Endodermal cell (in vitro differentiated cells): ENCODE data around the gene ABCB1. TPM values are rescaled to one million over a fixed set of nuclear protein-coding genes. Genes with fewer than 3 reads are reported as not detected.

ENCODE experiments used
- DNase-seq: peaks from one replicate; pipeline ENCODE4 v3.0.0-alpha.2; 2017
- H3K27ac ChIP-seq: 2 replicates; pipeline ENCODE4 v1.5.1; 2013; ENCODE audit warnings: mild to moderate bottlenecking, low read depth, low read length, moderate library complexity
- H3K27me3 ChIP-seq: 2 replicates; pipeline ENCODE4 v1.6.1; 2013; ENCODE audit warnings: mild to moderate bottlenecking, low read length, moderate library complexity; ENCODE audit not compliant: insufficient read depth, control insufficient read depth, poor library complexity, severe bottlenecking
- H3K36me3 ChIP-seq: 2 replicates; pipeline ENCODE4 v1.7.0; 2013; ENCODE audit warnings: mild to moderate bottlenecking, low read length, moderate library complexity; ENCODE audit not compliant: control insufficient read depth, insufficient read depth
- H3K4me1 ChIP-seq: one replicate; pipeline ENCODE4 v1.7.0; 2013; ENCODE audit warnings: low read length; ENCODE audit not compliant: control insufficient read depth, insufficient read depth
- H3K4me3 ChIP-seq: 2 replicates; pipeline ENCODE4 v1.5.1; 2013; ENCODE audit warnings: mild to moderate bottlenecking, low read length, moderate library complexity
- H3K9ac ChIP-seq: 2 replicates; pipeline ENCODE4 v1.6.1; 2013; ENCODE audit warnings: mild to moderate bottlenecking, low read length, moderate library complexity; ENCODE audit not compliant: poor library complexity, severe bottlenecking; ENCODE audit errors: extremely low read depth
- H3K9me3 ChIP-seq: 2 replicates; pipeline ENCODE4 v1.6.1; 2013; ENCODE audit warnings: mild to moderate bottlenecking, low read length, moderate library complexity; ENCODE audit not compliant: control insufficient read depth
- H3K27ac Mint-ChIP-seq: 2 replicates; pipeline ENCODE4 v1.8.0; 2020; ENCODE audit warnings: mixed read lengths
- H3K27me3 Mint-ChIP-seq: 2 replicates; pipeline ENCODE4 v1.8.0; 2021; ENCODE audit warnings: mild to moderate bottlenecking, mixed read lengths; ENCODE audit not compliant: insufficient read depth
- H3K36me3 Mint-ChIP-seq: 2 replicates; pipeline ENCODE4 v1.8.0; 2020; ENCODE audit warnings: low read depth, mixed read lengths
- H3K4me1 Mint-ChIP-seq: 2 replicates; pipeline ENCODE4 v1.8.0; 2020; ENCODE audit warnings: mixed read lengths
- H3K4me3 Mint-ChIP-seq: 2 replicates; pipeline ENCODE4 v1.8.0; 2020; ENCODE audit warnings: mild to moderate bottlenecking, moderate library complexity, mixed read lengths
- H3K9me3 Mint-ChIP-seq: 2 replicates; pipeline ENCODE4 v1.8.0; 2020; ENCODE audit warnings: mild to moderate bottlenecking, mixed read lengths
- WGBS, 2 experiments: methylation state at CpG; one replicate each; pipeline versions ENCODE4 v1.1.5 to v1.1.7; 2013; ENCODE audit warnings: missing lambda C conversion rate in 2 of 2, mixed read lengths in 1 of 2; ENCODE audit not compliant: insufficient coverage in 1 of 2, insufficient read length in 1 of 2; 5-methylcytosine and 5-hydroxymethylcytosine counted together
- total RNA-seq, 2 donors: library from RNA; stranded (reverse); fragmentation: NEBNext Ultra II Directional in 1 of 2; extraction: Animal tissue kit (Norgen Biotek cat#: 25700) in 1 of 2; gene quantifications; 2 replicates in 1 of 2; 3 replicates in 1 of 2; pipeline ENCODE4 v1.2.1, GENCODE V29; 2021
- TF ChIP-seq, protein P1 (sequence below): fragments of 200-600 bp; sonication (generic); conservative IDR thresholded peaks from 2 replicates; pipeline ENCODE4 v1.5.0; 2021; ENCODE audit warnings: antibody characterized with exemption, mild to moderate bottlenecking

Gene ABCB1
- total RNA-seq, 2 donors from 2014 or later, result 0.07 TPM; not detected in 1

DNA sequence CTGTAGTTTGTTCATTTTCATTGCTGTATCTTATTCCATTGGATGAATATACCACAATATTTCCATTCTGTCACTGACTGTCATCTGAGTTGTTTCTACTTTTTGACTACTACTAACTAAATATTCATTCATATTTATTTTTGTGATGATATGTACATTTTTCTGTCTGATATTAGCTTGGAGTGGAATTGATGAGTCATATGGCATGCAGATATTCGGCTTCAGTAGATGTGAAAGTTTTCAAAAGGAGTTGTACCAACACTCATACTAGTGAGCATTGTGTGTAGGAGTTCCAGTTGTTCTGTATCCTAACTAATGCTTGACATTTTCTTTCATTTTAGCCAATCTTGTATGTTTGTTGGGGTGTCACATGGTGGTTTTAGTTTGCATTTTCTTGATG, 35.2 kb upstream of the ABCB1 start:
- H3K27ac Mint-ChIP-seq, result no peak overlapping the region
- Histone ChIP-seq H3K9ac (no peak overlapping the region), H3K36me3 (no peaks in the 10 kb centered on the region), H3K4me1 (no peaks in the 10 kb centered on the region), H3K27ac (no peak overlapping the region), H3K9me3 (no peaks in the 10 kb centered on the region), H3K27me3 (peaks cover 2% of the 10 kb centered on the region), H3K4me3 (no peak overlapping the region)
- TF ChIP-seq, protein P1, sequence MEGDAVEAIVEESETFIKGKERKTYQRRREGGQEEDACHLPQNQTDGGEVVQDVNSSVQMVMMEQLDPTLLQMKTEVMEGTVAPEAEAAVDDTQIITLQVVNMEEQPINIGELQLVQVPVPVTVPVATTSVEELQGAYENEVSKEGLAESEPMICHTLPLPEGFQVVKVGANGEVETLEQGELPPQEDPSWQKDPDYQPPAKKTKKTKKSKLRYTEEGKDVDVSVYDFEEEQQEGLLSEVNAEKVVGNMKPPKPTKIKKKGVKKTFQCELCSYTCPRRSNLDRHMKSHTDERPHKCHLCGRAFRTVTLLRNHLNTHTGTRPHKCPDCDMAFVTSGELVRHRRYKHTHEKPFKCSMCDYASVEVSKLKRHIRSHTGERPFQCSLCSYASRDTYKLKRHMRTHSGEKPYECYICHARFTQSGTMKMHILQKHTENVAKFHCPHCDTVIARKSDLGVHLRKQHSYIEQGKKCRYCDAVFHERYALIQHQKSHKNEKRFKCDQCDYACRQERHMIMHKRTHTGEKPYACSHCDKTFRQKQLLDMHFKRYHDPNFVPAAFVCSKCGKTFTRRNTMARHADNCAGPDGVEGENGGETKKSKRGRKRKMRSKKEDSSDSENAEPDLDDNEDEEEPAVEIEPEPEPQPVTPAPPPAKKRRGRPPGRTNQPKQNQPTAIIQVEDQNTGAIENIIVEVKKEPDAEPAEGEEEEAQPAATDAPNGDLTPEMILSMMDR, result no peak
- 81 to 83% methylated on average over 1 of the region's 1 CpG for WGBS, 2 experiments
- H3K27me3 Mint-ChIP-seq, result peaks cover 1% of the 10 kb centered on the region
- H3K4me3 Mint-ChIP-seq, result no peak overlapping the region
- no peaks in the 10 kb centered on the region for H3K4me1 Mint-ChIP-seq
- no peaks in the 10 kb centered on the region for H3K36me3 Mint-ChIP-seq
- DNase-seq, result no peak
- H3K9me3 Mint-ChIP-seq, result no peaks in the 10 kb centered on the region

DNA sequence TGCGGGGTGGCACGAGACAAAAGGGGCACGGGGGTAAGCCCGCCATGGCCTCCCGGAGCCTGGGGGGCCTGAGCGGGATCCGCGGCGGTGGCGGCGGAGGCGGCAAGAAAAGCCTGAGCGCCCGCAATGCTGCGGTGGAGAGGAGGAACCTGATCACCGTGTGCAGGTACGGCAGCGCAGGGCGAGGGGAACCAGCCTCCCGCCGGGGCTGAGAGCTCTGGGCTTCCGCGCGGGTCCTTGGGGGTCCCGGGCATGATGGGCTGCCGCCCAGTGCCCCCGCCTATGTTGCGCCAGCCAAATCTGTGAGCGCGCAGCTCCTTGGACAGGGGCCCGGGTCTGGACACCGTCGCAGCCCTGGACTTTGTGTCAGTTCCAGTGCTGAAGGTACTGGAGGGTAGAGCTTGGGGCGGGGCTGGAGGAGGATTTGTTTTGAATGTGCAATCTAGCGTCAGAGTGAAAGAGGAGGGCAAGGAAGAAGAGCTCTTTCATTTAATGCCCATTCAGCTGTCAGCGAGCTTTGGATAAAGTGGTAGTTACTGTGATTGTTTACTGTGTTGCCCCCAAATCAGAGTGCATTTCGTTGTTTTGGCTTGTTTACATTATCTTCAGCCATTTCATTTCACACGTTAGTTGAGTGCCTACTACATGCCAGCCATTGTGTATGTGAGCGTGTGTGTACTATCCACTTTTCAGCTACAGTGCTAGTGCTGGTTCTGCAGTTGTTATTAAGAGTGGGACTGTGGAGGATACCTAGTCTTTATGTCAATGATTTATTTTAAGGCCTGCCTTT, 28.3 kb upstream of the ABCB1 start:
- Mint-ChIP-seq H3K36me3 (no peaks in the 10 kb centered on the region), H3K4me3 (peak overlapping the region; percentile 62), H3K27me3 (peaks cover 45% of the 10 kb centered on the region), H3K9me3 (no peaks in the 10 kb centered on the region), H3K27ac (no peak overlapping the region), H3K4me1 (peaks cover 5% of the 10 kb centered on the region)
- Histone ChIP-seq H3K9me3 (no peaks in the 10 kb centered on the region), H3K36me3 (no peaks in the 10 kb centered on the region), H3K27ac (no peak overlapping the region), H3K27me3 (peaks cover 39% of the 10 kb centered on the region), H3K9ac (no peak overlapping the region), H3K4me3 (peak overlapping the region; percentile 81), H3K4me1 (no peaks in the 10 kb centered on the region)
- peak; percentile 78 for DNase-seq
- TF ChIP-seq, protein P1, result no peak
- WGBS, 2 experiments, result 9 to 15% methylated on average over 15 to 39 of the region's 39 CpGs

DNA sequence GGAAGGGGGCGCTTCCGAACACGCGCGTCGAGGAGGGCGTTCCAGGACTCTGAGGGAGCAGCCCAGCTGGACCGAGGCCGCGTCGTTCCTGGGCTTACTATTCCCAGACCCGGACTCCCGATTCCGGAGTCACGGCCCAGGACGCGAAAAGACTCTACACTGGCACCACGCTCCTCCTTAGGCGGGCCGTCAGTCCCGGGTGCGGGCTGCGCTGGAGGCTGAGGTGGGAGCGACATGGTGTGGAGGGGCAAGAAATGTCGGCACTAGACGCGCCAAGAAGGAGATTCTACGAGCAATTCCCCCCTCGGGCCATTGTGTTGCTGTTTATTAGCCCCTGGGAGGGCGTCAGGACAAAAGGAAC, 26.9 kb upstream of the ABCB1 start:
- Histone ChIP-seq H3K4me1 (no peaks in the 10 kb centered on the region), H3K4me3 (peak overlapping the region; percentile 81), H3K27ac (no peak overlapping the region), H3K27me3 (peaks cover 43% of the 10 kb centered on the region), H3K9me3 (no peaks in the 10 kb centered on the region), H3K9ac (no peak overlapping the region), H3K36me3 (no peaks in the 10 kb centered on the region)
- DNase-seq, result no peak
- 0 to 2% methylated on average over 5 to 30 of the region's 30 CpGs for WGBS, 2 experiments
- TF ChIP-seq, protein P1, result no peak
- Mint-ChIP-seq H3K4me1 (peaks cover 5% of the 10 kb centered on the region), H3K27ac (no peak overlapping the region), H3K9me3 (no peaks in the 10 kb centered on the region), H3K4me3 (peak overlapping the region; percentile 62), H3K36me3 (no peaks in the 10 kb centered on the region), H3K27me3 (peaks cover 49% of the 10 kb centered on the region)
